Measurements from ENCODE around the gene VPS4B. TPM values are rescaled to one million over a fixed set of nuclear protein-coding genes. Genes with fewer than 3 reads are reported as not detected.

Gene VPS4B
- total RNA-seq, 1 donor from 2014 or later = 65.5 TPM

- Histone ChIP-seq H3K4me1 (ENCODE audit: insufficient read depth, low read length) (no peaks in the 10 kb centered on the region), H3K79me2 (ENCODE audit: insufficient read depth, low read length) (no peaks in the 10 kb centered on the region), H3K36me3 (ENCODE audit: insufficient read depth, low read length) (no peaks in the 10 kb centered on the region), H3K9me3 (ENCODE audit: insufficient read depth, low read depth, low read length) (no peaks in the 10 kb centered on the region), H3K9ac (ENCODE audit: low read length) (no peak overlapping the region), H3K4me3 (ENCODE audit: insufficient read depth, low read depth, low read length) (no peak overlapping the region), H2AFZ (ENCODE audit: low read depth, low read length) (no peak overlapping the region), H3K27me3 (ENCODE audit: insufficient read depth, low read length) (no peaks in the 10 kb centered on the region), H4K20me1 (ENCODE audit: insufficient read depth, low read length) (no peaks in the 10 kb centered on the region), H3K27ac (ENCODE audit: low read depth, low read length) (no peak overlapping the region), H3K4me2 (ENCODE audit: low read length) (no peak overlapping the region)
- no peak for DNase-seq (ENCODE audit: low read depth)
- FAIRE-seq = no peak
- H3K4me3 Mint-ChIP-seq (ENCODE audit: unreplicated experiment) = no peak overlapping the region
- H3K36me3 Mint-ChIP-seq (ENCODE audit: low read depth, unreplicated experiment) = no peaks in the 10 kb centered on the region
- no peaks in the 10 kb centered on the region for H3K4me1 Mint-ChIP-seq (ENCODE audit: low read depth, unreplicated experiment)
- no peak overlapping the region for H3K27ac Mint-ChIP-seq (ENCODE audit: unreplicated experiment)
- no peaks in the 10 kb centered on the region for H3K9me3 Mint-ChIP-seq (ENCODE audit: unreplicated experiment)
- no peak for TF ChIP-seq EZH2 (IDR thresholded peaks at IDR 0.05; ENCODE audit: insufficient read depth, low read length)
- TF ChIP-seq, protein P1, sequence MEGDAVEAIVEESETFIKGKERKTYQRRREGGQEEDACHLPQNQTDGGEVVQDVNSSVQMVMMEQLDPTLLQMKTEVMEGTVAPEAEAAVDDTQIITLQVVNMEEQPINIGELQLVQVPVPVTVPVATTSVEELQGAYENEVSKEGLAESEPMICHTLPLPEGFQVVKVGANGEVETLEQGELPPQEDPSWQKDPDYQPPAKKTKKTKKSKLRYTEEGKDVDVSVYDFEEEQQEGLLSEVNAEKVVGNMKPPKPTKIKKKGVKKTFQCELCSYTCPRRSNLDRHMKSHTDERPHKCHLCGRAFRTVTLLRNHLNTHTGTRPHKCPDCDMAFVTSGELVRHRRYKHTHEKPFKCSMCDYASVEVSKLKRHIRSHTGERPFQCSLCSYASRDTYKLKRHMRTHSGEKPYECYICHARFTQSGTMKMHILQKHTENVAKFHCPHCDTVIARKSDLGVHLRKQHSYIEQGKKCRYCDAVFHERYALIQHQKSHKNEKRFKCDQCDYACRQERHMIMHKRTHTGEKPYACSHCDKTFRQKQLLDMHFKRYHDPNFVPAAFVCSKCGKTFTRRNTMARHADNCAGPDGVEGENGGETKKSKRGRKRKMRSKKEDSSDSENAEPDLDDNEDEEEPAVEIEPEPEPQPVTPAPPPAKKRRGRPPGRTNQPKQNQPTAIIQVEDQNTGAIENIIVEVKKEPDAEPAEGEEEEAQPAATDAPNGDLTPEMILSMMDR (IDR thresholded peaks at IDR 0.05; ENCODE audit: insufficient read depth, low read depth, low read length) = no peak
- H3K27me3 Mint-ChIP-seq (ENCODE audit: low read depth, unreplicated experiment) = peaks cover 3% of the 10 kb centered on the region
These were observed 24.0 kb upstream of the VPS4B start for GRCh38 chr18:63446266-63446665.

- no peak overlapping the region for H3K9ac ChIP-seq (ENCODE audit: low read length)
- Mint-ChIP-seq H3K9me3 (ENCODE audit: unreplicated experiment) (no peaks in the 10 kb centered on the region), H3K36me3 (ENCODE audit: low read depth, unreplicated experiment) (no peaks in the 10 kb centered on the region), H3K4me1 (ENCODE audit: low read depth, unreplicated experiment) (no peaks in the 10 kb centered on the region), H3K27me3 (ENCODE audit: low read depth, unreplicated experiment) (peaks cover 3% of the 10 kb centered on the region), H3K27ac (ENCODE audit: unreplicated experiment) (peak overlapping the region; percentile 41), H3K4me3 (ENCODE audit: unreplicated experiment) (no peak overlapping the region)
- H2AFZ ChIP-seq (ENCODE audit: low read depth, low read length) = no peak overlapping the region
- H3K36me3 ChIP-seq (ENCODE audit: insufficient read depth, low read length) = no peaks in the 10 kb centered on the region
- H3K27ac ChIP-seq (ENCODE audit: low read depth, low read length) = no peak overlapping the region
- H3K4me1 ChIP-seq (ENCODE audit: insufficient read depth, low read length) = no peaks in the 10 kb centered on the region
- no peak overlapping the region for H3K4me2 ChIP-seq (ENCODE audit: low read length)
- H3K9me3 ChIP-seq (ENCODE audit: insufficient read depth, low read depth, low read length) = no peaks in the 10 kb centered on the region
- FAIRE-seq (no peak), DNase-seq (ENCODE audit: low read depth) (no peak)
- no peak for TF ChIP-seq EZH2 (IDR thresholded peaks at IDR 0.05; ENCODE audit: insufficient read depth, low read length)
- TF ChIP-seq, protein P1 (IDR thresholded peaks at IDR 0.05; ENCODE audit: insufficient read depth, low read depth, low read length) = no peak
- H4K20me1 ChIP-seq (ENCODE audit: insufficient read depth, low read length) = no peaks in the 10 kb centered on the region
- no peaks in the 10 kb centered on the region for H3K79me2 ChIP-seq (ENCODE audit: insufficient read depth, low read length)
- no peak overlapping the region for H3K4me3 ChIP-seq (ENCODE audit: insufficient read depth, low read depth, low read length)
- no peaks in the 10 kb centered on the region for H3K27me3 ChIP-seq (ENCODE audit: insufficient read depth, low read length)
These were observed 22.8 kb upstream of the VPS4B start for GRCh38 chr18:63445037-63445436.

DNA sequence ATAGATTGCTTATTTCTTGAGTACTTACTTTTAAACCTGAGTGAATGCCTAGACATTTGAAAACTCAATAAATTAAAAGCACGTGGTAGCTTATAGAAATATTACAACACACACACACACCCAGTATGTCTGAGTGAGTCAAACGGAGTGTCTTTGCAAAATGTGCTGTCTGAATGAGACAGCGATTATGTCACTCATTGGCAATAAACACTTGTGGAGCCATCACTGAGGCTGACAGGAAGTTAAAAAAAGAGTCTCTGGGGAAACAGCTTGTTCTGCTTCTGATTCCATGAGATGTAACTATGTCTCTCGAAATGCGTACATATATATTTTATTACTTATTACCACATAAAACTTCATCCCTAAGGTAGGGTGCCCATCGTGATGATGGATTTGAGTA lies 22.3 kb upstream of the VPS4B start:
- Histone ChIP-seq H4K20me1 (ENCODE audit: insufficient read depth, low read length) (no peaks in the 10 kb centered on the region), H3K79me2 (ENCODE audit: insufficient read depth, low read length) (no peaks in the 10 kb centered on the region), H3K4me3 (ENCODE audit: insufficient read depth, low read depth, low read length) (no peak overlapping the region), H3K9me3 (ENCODE audit: insufficient read depth, low read depth, low read length) (no peaks in the 10 kb centered on the region), H3K4me2 (ENCODE audit: low read length) (no peak overlapping the region), H3K27me3 (ENCODE audit: insufficient read depth, low read length) (no peaks in the 10 kb centered on the region), H2AFZ (ENCODE audit: low read depth, low read length) (no peak overlapping the region), H3K36me3 (ENCODE audit: insufficient read depth, low read length) (no peaks in the 10 kb centered on the region), H3K27ac (ENCODE audit: low read depth, low read length) (no peak overlapping the region), H3K9ac (ENCODE audit: low read length) (no peak overlapping the region), H3K4me1 (ENCODE audit: insufficient read depth, low read length) (no peaks in the 10 kb centered on the region)
- no peak for DNase-seq (ENCODE audit: low read depth)
- Mint-ChIP-seq H3K4me1 (ENCODE audit: low read depth, unreplicated experiment) (no peaks in the 10 kb centered on the region), H3K4me3 (ENCODE audit: unreplicated experiment) (no peak overlapping the region), H3K27ac (ENCODE audit: unreplicated experiment) (peak overlapping the region; percentile 41), H3K9me3 (ENCODE audit: unreplicated experiment) (no peaks in the 10 kb centered on the region), H3K27me3 (ENCODE audit: low read depth, unreplicated experiment) (peaks cover 3% of the 10 kb centered on the region), H3K36me3 (ENCODE audit: low read depth, unreplicated experiment) (no peaks in the 10 kb centered on the region)
- TF ChIP-seq, protein P1 (IDR thresholded peaks at IDR 0.05; ENCODE audit: insufficient read depth, low read depth, low read length) = no peak
- FAIRE-seq = peak; percentile 26

Measured in astrocyte (in vitro differentiated cells and primary cell).